ENCODE data around the gene VWF.
"Not testable (repeated sequence)": the region's sequence is repeated elsewhere in the genome, so short reads cannot be mapped to it uniquely, and the experiment has no call there.

The VWF gene

DNA sequence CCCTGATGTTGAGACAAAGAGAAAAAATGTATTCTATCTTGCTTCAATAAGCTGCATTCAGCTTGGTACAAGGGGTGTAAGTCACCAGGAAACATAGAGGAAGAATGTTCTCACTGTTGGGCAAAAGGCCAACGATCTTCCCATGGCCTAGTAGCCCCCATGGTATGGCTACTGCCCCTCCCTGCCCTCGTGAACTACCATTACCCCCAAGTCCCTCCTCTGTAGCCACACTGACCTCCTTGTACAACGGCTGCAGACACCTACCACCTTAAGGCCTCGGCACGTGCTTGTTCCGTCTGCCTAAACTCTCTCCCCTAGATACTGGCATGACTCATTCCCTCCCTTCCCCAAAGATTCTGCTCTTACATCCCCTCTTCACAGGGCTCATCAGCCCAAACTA lies 97.5 kb downstream of the VWF start:
- TF ChIP-seq CTCF (IDR thresholded peaks at IDR 0.05; ENCODE audit: borderline replicate concordance, control extremely low read depth, extremely low read depth, insufficient read depth, missing control alignments), result no peak

DNA sequence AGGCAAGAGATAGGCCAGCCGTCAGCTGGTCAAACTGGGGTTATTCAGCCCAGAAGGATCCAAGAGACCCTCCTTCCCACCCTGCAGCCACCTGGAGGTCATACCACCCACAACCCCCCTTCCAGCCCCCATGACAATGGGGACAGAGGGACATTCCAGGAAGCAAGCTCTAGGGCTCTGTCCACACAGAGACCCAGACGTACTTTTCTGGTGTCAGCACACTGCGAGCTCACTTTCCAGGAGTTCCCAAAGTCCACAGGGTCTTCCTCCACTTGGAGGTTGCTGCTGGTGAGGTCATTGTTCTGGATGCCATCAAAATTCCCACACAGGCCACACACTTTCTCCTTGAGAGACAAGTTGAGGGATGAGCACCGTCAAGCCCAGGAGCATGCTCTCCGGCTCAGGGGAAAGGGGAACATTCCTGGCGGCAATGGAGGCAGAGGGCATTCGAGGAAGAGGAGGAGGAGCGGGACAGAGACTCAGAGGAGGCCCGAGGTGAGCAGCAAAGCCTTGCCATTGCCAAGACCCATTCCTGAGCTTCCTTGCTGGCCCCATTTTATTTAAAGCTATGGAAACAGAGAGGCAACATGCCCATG lies 98.7 kb downstream of the VWF start:
- in situ Hi-C loops (cut with MboI; ENCODE audit: low sequenced_read_pairs, unreplicated experiment); DNase-seq (ENCODE audit: low spot score): not testable (repeated sequence)

More for the DNA sequence above, 97.5 kb downstream of the VWF start:
- in situ Hi-C loops (cut with MboI; ENCODE audit: low sequenced_read_pairs, unreplicated experiment), result no loop called here
- no peak for DNase-seq (ENCODE audit: low spot score)

DNA sequence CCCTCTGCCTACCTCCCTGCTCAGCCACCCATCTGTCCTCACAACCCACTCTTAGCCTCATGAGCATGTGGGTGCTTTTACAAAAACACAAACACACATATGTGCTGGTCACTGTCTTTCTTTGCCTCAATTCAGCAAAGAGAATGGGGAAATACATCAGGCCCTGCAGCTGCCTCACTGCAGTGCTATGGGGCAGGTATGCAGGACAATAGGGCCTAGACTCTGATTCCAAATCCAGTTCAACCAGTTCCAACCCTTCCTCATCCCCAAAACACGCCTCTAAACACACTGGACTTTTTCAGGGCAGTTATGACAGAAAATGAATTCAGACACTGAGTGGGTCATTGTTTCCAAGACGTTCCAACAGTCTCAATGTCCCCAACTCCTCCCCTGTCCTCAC lies 100.4 kb downstream of the VWF start:
- in situ Hi-C loops (cut with MboI; ENCODE audit: low sequenced_read_pairs, unreplicated experiment); DNase-seq (ENCODE audit: low spot score): not testable (repeated sequence)

DNA sequence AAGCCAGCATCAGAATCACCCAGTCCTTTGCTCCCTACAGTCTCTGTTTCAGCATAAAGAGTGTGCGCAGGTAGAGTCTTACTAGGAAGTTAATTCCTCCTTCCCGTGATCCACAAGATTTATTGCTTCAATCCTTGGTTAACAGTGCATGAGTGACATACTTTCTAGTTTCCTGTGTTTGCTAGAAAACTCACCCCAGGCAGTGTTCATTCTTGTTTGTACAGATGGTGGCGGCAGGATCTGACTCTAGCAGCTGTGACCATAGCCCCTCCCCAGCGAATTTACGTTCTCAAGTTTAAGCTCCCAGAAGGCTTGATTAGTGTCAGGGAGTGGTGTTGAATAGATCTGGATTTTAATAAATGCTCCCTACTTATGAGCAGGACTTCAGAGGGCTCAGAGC lies 103.5 kb downstream of the VWF start:
- TF ChIP-seq CTCF (IDR thresholded peaks at IDR 0.05; ENCODE audit: borderline replicate concordance, control extremely low read depth, extremely low read depth, insufficient read depth, missing control alignments), result no peak
- in situ Hi-C loops (cut with MboI; ENCODE audit: low sequenced_read_pairs, unreplicated experiment), result no loop called here
- no peak for DNase-seq (ENCODE audit: low spot score)

- in situ Hi-C loops (cut with MboI; ENCODE audit: low sequenced_read_pairs, unreplicated experiment), result not testable (repeated sequence)
These were observed 104.0 kb downstream of the VWF start for GRCh38 chr12:6020511-6020910.

GRCh38 chr12:6019256-6019655 lies 105.2 kb downstream of the VWF start:
- in situ Hi-C loops (cut with MboI; ENCODE audit: low sequenced_read_pairs, unreplicated experiment); DNase-seq (ENCODE audit: low spot score): not testable (repeated sequence)

More at GRCh38 chr12:6020511-6020910, 104.0 kb downstream of the VWF start:
- not testable (repeated sequence) for DNase-seq (ENCODE audit: low spot score)

GRCh38 chr12:6018265-6018664 lies 106.2 kb downstream of the VWF start:
- no peak for DNase-seq (ENCODE audit: low spot score)
- in situ Hi-C loops (cut with MboI; ENCODE audit: low sequenced_read_pairs, unreplicated experiment), result no loop called here
- no peak for TF ChIP-seq CTCF (IDR thresholded peaks at IDR 0.05; ENCODE audit: borderline replicate concordance, control extremely low read depth, extremely low read depth, insufficient read depth, missing control alignments)

DNA sequence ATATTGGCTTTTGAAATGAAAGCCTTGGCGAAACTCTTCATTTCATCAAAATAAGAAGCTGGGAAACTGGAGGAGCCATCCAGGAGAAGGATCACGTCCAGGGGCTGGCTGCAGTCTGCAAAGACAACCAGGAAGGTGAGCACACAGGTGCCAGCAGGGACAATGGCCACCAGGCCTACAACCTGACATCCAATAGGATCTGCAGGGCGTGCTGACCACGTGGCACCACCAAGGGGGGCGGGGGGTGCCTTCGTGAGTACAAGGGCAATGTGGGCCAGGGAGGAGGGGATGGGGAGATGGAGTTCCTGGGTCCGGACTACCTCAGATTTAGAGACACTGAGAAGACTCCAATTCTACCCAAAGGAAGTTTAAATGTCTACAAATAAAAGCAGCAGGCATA lies 107.7 kb downstream of the VWF start:
- in situ Hi-C loops (cut with MboI; ENCODE audit: low sequenced_read_pairs, unreplicated experiment), result no loop called here
- TF ChIP-seq CTCF (IDR thresholded peaks at IDR 0.05; ENCODE audit: borderline replicate concordance, control extremely low read depth, extremely low read depth, insufficient read depth, missing control alignments), result no peak
- no peak for DNase-seq (ENCODE audit: low spot score)

GRCh38 chr12:6016004-6016403 lies 108.5 kb downstream of the VWF start:
- DNase-seq (ENCODE audit: low spot score); in situ Hi-C loops (cut with MboI; ENCODE audit: low sequenced_read_pairs, unreplicated experiment): not testable (repeated sequence)

- in situ Hi-C loops (cut with MboI; ENCODE audit: low sequenced_read_pairs, unreplicated experiment); DNase-seq (ENCODE audit: low spot score): not testable (repeated sequence)
These were observed 109.2 kb downstream of the VWF start for GRCh38 chr12:6015271-6015670.

DNA sequence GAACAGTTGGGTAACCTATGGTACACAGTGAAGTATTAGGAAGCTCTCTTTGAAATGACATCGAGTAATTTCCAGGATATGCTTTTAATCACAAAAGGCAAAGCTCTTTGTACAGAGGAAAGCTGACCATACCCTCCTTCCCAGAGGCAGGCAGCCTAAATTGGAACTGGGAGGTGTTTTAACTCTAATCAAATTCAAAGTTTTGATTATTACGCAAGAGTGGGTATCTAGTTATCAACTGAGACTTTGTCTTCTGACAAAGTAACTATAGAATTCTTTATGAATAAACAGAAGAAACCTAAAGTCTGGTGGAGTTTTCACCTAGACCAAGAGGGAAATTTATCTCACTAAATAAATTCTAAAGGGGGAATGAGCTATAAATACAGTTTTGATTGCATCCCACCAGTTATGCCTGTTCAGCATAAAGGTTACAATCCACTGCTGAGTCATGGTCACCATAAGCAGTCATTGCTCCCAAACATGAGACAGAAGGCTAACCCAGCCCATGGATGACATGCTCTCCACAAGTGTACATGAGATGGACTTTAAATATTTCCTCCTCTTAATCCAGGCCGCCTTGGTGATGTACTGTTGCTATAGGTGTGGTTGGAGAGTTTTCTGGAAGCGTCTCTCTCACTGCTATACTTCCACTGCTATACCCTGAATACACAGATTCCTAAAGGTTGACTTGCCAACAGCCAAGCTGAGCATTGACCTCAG lies 113.7 kb downstream of the VWF start:
- in situ Hi-C loops (cut with MboI; ENCODE audit: low sequenced_read_pairs, unreplicated experiment), result not testable (repeated sequence)

More for the DNA sequence above, 113.7 kb downstream of the VWF start:
- DNase-seq (ENCODE audit: low spot score), result not testable (repeated sequence)
